K562 (cell line): ENCODE results near the gene RALGAPA2. TPM values are rescaled to one million over a fixed set of nuclear protein-coding genes. Genes with fewer than 3 reads are reported as not detected.

ENCODE experiments used
- ATAC-seq: fragments of 200-7000 bp; cut with Tn5 transposase; 3 replicates; pipeline ENCODE4 v1.9.1; 2020; ENCODE audit warnings: moderate library complexity
- BruUV-seq: library from RNA; stranded (reverse); fragments of 400-500 nt; replicated peaks from 2 replicates; lab custom pipeline; 2021; lab: Mats Ljungman, UMichigan
- CTCF ChIA-PET: fragments of 300-600 bp; formaldehyde crosslinking; extraction: SDS; loops from one replicate; lab custom pipeline; 2021; ENCODE audit warnings: low intra/inter-chr PET ratio; lab: Yijun Ruan, JAX
- POLR2A ChIA-PET: fragments of 300-600, 350-650 bp; sonication (Branson Sonifier 250); formaldehyde crosslinking; extraction: SDS; loops from one replicate; lab custom pipeline; 2021; ENCODE audit warnings: antibody characterized with exemption, inconsistent platforms; lab: Yijun Ruan, JAX
- DNase-seq, 4 experiments: peaks; one replicate each; pipeline versions ENCODE4 v3.0.0 to v3.0.0-alpha.2; 2011 to 2018; ENCODE audit warnings: low spot score in 3 of 4, mixed read lengths in 3 of 4; ENCODE audit errors: extremely low read depth in 1 of 4
- FAIRE-seq: peaks from 2 replicates; lab custom pipeline; 2011; peaks lifted over from hg19 to GRCh38; lab: Jason Lieb, UNC
- H2AFZ ChIP-seq: 2 replicates; pipeline ENCODE4 v1.6.0; 2011; ENCODE audit warnings: low read depth, low read length, control low read depth, inconsistent platforms
- H3K27ac ChIP-seq: fragments of 200-600 bp; 3 replicates; pipeline ENCODE4 v1.8.0; 2011; ENCODE audit warnings: low read depth, mild to moderate bottlenecking, control low read depth, inconsistent platforms, low read length, moderate library complexity, mixed read lengths; ENCODE audit errors: extremely low read depth
- H3K27me3 ChIP-seq, 2 experiments: fragments of 300-600 bp in 1 of 2; 2 replicates in 1 of 2; 3 replicates in 1 of 2; pipeline versions ENCODE4 v1.6.0 to v1.8.0; 2011; ENCODE audit warnings: inconsistent platforms in 2 of 2, low read length in 2 of 2, mild to moderate bottlenecking in 1 of 2, mixed read lengths in 1 of 2, moderate library complexity in 1 of 2; ENCODE audit not compliant: control insufficient read depth in 2 of 2, insufficient read depth in 2 of 2
- H3K36me3 ChIP-seq: fragments of 300-600 bp; 3 replicates; pipeline ENCODE4 v1.8.0; 2011; ENCODE audit warnings: mild to moderate bottlenecking, low read length, inconsistent platforms; ENCODE audit not compliant: control insufficient read depth, insufficient read depth
- H3K4me1 ChIP-seq, 2 experiments: fragments of 200-600 bp in 1 of 2; replicated peaks in 1 of 2; 2 replicates in 1 of 2; 3 replicates in 1 of 2; pipeline versions ENCODE4 v1.5.1 to v1.8.0; 2011; ENCODE audit warnings: inconsistent platforms in 2 of 2, low read length in 2 of 2, mild to moderate bottlenecking in 1 of 2, mixed read lengths in 1 of 2, moderate library complexity in 1 of 2; ENCODE audit not compliant: control insufficient read depth in 2 of 2, insufficient read depth in 2 of 2
- H3K4me2 ChIP-seq: 2 replicates; pipeline ENCODE4 v1.6.1; 2011; ENCODE audit warnings: low read length, control low read depth, inconsistent platforms, mixed read lengths; ENCODE audit not compliant: insufficient read depth
- H3K4me3 ChIP-seq: fragments of 200-600 bp; sonication (generic), shearing (Covaris generic); 2 replicates; pipeline ENCODE4 v1.5.1; 2016; ENCODE audit warnings: control low read depth, inconsistent platforms
- H3K79me2 ChIP-seq: fragments of 200-600 bp; 3 replicates; pipeline ENCODE4 v1.8.0; 2011; ENCODE audit warnings: low read length, inconsistent platforms; ENCODE audit not compliant: control insufficient read depth, insufficient read depth
- H3K9ac ChIP-seq, 2 experiments: 2 replicates each; pipeline versions ENCODE4 v1.6.0 to v1.6.1; 2011; ENCODE audit warnings: low read depth in 2 of 2, low read length in 2 of 2, control low read depth in 1 of 2, inconsistent platforms in 1 of 2, mild to moderate bottlenecking in 1 of 2, mixed read lengths in 1 of 2; ENCODE audit not compliant: insufficient read depth in 1 of 2
- H3K9me1 ChIP-seq: one replicate; pipeline ENCODE4 v1.6.0; 2011; ENCODE audit warnings: inconsistent platforms, mild to moderate bottlenecking, low read length, moderate library complexity; ENCODE audit not compliant: control insufficient read depth, insufficient read depth
- H3K9me3 ChIP-seq: replicated peaks from 2 replicates; pipeline ENCODE4 v1.5.1; 2011; ENCODE audit warnings: low read depth, low read length, inconsistent platforms; ENCODE audit not compliant: control insufficient read depth, insufficient read depth
- H4K20me1 ChIP-seq: replicated peaks from 2 replicates; pipeline ENCODE4 v1.6.1; 2011; ENCODE audit warnings: low read length, inconsistent platforms, mixed read lengths; ENCODE audit not compliant: control insufficient read depth, insufficient read depth
- C11orf30 ChIP-seq: fragments of 450-650 bp; IDR thresholded peaks from 2 replicates; pipeline ENCODE4 v1.6.1; 2016; ENCODE audit warnings: low read depth, mild to moderate bottlenecking
- CBFB ChIP-seq: sonication (generic); formaldehyde crosslinking; IDR thresholded peaks from 2 replicates; pipeline ENCODE4 v1.4.0; 2020; ENCODE audit warnings: mild to moderate bottlenecking, missing genetic modification reagents
- ESRRA ChIP-seq: fragments of 450-650 bp; IDR thresholded peaks from 2 replicates; pipeline ENCODE4 v1.6.1; 2014; ENCODE audit warnings: low read depth, mild to moderate bottlenecking, moderate library complexity, borderline replicate concordance
- MYC ChIP-seq, 2 experiments: fragments of 250-450 bp in 1 of 2; sonication (Bioruptor Pico) in 1 of 2; IDR thresholded peaks; 2 replicates each; pipeline versions ENCODE4 v1.5.1 to v1.6.1; 2012 to 2021; ENCODE audit warnings: low read depth in 2 of 2, borderline replicate concordance in 1 of 2, improper control_type of control experiment in 1 of 2, low read length in 1 of 2, mild to moderate bottlenecking in 1 of 2, moderate library complexity in 1 of 2
- NCOA1 ChIP-seq: fragments of 450-650 bp; IDR thresholded peaks from 2 replicates; pipeline ENCODE4 v1.6.1; 2016; ENCODE audit warnings: low read depth
- NR4A1 ChIP-seq, 2 experiments: fragments of 250-450 bp in 1 of 2; fragments of 450-650 bp in 1 of 2; sonication (Bioruptor Pico) in 1 of 2; IDR thresholded peaks; 2 replicates each; pipeline versions ENCODE4 v1.4.0 to v1.6.1; 2016 to 2020; ENCODE audit warnings: mild to moderate bottlenecking in 2 of 2, missing compliant biosample characterization in 1 of 2, missing genetic modification characterization in 1 of 2, moderate library complexity in 1 of 2
- PCBP2 ChIP-seq: fragments of 200-400 bp; formaldehyde crosslinking; IDR thresholded peaks from 2 replicates; pipeline ENCODE4 v1.6.1; 2018; ENCODE audit warnings: low read length, low read depth, mild to moderate bottlenecking, moderate library complexity; ENCODE audit not compliant: poor library complexity, severe bottlenecking
- PRMT5 ChIP-seq: sonication (generic); formaldehyde crosslinking; IDR thresholded peaks from 2 replicates; pipeline ENCODE4 v1.5.0; 2020; ENCODE audit warnings: missing genetic modification reagents
- STAT5A ChIP-seq: IDR thresholded peaks from 2 replicates; pipeline ENCODE4 v1.6.1; 2012; ENCODE audit warnings: low read length, inconsistent platforms, borderline replicate concordance
- ZBTB8A ChIP-seq: fragments of 450-650 bp; IDR thresholded peaks from 2 replicates; pipeline ENCODE4 v1.6.1; 2018; ENCODE audit warnings: mild to moderate bottlenecking, moderate library complexity; ENCODE audit not compliant: partially characterized antibody
- ZC3H11A ChIP-seq: IDR thresholded peaks from 2 replicates; pipeline ENCODE4 v1.6.1; 2012; ENCODE audit warnings: low read depth, low read length, improper control_type of control experiment
- ZNF143 ChIP-seq: sonication (generic); formaldehyde crosslinking; IDR thresholded peaks from 2 replicates; pipeline ENCODE4 v1.9.0; 2022; ENCODE audit warnings: mild to moderate bottlenecking, missing genetic modification reagents
- ZNF197 ChIP-seq: fragments of 200-800 bp; sonication (Bioruptor generic); IDR thresholded peaks from 2 replicates; pipeline ENCODE4 v1.6.1; 2016; ENCODE audit warnings: low read depth, missing genetic modification characterization, missing compliant biosample characterization
- ZNF583 ChIP-seq: fragments of 250-450 bp; sonication (Bioruptor Pico); IDR thresholded peaks from 2 replicates; pipeline ENCODE4 v1.4.0; 2020
- ZNF586 ChIP-seq: fragments of 450-650 bp; formaldehyde crosslinking; conservative IDR thresholded peaks from 2 replicates; pipeline ENCODE4 v1.4.0; 2020; ENCODE audit warnings: mild to moderate bottlenecking, moderate library complexity
- WGBS: fragments of 100-300 bp; shearing (Covaris generic); methylation state at CpG from one replicate; pipeline ENCODE4 v1.1.6; 2016; ENCODE audit warnings: low coverage, mixed read lengths; ENCODE audit not compliant: insufficient coverage; ENCODE audit errors: missing lambda C conversion rate; 5-methylcytosine and 5-hydroxymethylcytosine counted together
- in situ Hi-C: fragments of 300-500 bp; cut with MboI; formaldehyde crosslinking; loops from 4 replicates; pipeline ENCODE4 v1.15.0; 2018; ENCODE audit warnings: inconsistent platforms, mixed read lengths
- intact Hi-C: fragments of 100-400 bp; cut with micrococcal nuclease; formaldehyde crosslinking; loops from 2 replicates; pipeline ENCODE4 v1.14.2; 2022
- polyA plus RNA-seq, 8 experiments: library from polyadenylated mRNA; depleted of rRNA in 4 of 8; stranded (reverse) in 5 of 8; unstranded in 3 of 8; fragments of >200 nt; fragmentation: Nextera tagmentation in 2 of 8; fragmentation: Illumina TruSeq in 1 of 8; extraction: Ambion mirVana in 2 of 8; extraction: Trizol in 1 of 8; gene quantifications; 2 replicates each; pipeline versions ENCODE4 v1.2.1 to v1.2.3, GENCODE V29; 2011 to 2014; ENCODE audit warnings: inconsistent platforms in 1 of 8, missing spikeins in 1 of 8
- total RNA-seq, 7 experiments: library from RNA; depleted of rRNA in 6 of 7; stranded (reverse); fragments of >200 nt in 6 of 7; fragmentation: Illumina TruSeq in 2 of 7; extraction: Trizol in 2 of 7; gene quantifications; 2 replicates each; pipeline versions ENCODE4 v1.2.1 to v1.2.3, GENCODE V29; 2011 to 2021; ENCODE audit warnings: low replicate concordance in 1 of 7
- TF ChIP-seq, protein P1 (sequence below): IDR thresholded peaks from 2 replicates; pipeline ENCODE4 v1.6.1; 2016; ENCODE audit warnings: missing genetic modification characterization, missing compliant biosample characterization
- TF ChIP-seq, protein P2 (sequence below), 2 experiments: fragments of 450-650 bp in 1 of 2; sonication (generic) in 1 of 2; formaldehyde crosslinking in 1 of 2; IDR thresholded peaks in 1 of 2; conservative IDR thresholded peaks in 1 of 2; 2 replicates each; pipeline versions ENCODE4 v1.6.1 to v1.8.1; 2016 to 2023; ENCODE audit warnings: mild to moderate bottlenecking in 2 of 2, moderate library complexity in 2 of 2, inconsistent platforms in 1 of 2, missing genetic modification reagents in 1 of 2
- TF ChIP-seq, protein P3 (sequence below): sonication (generic); formaldehyde crosslinking; IDR thresholded peaks from 2 replicates; pipeline ENCODE4 v1.8.0; 2022; ENCODE audit warnings: missing genetic modification reagents, mild to moderate bottlenecking, borderline replicate concordance

Gene RALGAPA2
- total and polyA plus RNA-seq, 9 of the 15 experiments (the other 6 are each of a cell fraction or from before 2014, with no cell fraction given): 0.35 to 2.7 (median 1.4) TPM

DNA sequence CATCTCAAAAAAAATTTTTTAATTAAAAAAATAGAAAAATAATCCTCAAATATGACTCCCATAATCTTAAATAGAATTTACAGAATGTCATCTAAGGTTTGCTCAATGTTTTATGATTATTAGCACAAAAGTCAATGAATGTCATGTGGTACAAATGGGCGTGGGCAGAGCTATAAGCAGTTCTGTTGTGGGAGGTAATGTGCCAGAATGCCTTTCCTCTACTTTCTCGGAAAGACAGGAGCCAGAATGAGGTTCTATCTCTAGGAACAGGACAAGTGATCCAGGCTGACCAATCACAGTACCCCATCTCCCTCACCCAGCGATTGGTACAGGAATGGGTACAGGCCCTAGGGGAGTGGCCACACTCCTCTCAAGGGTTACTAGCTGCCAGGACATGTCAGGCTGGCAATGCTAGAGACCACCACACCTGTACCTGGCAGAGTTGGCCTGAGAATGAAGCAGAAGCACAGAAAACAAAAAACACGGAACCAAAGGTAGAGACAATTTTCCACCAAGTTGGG is 15.1 kb downstream of the RALGAPA2 start:
- intact Hi-C loops (no loop called here), in situ Hi-C loops (no loop called here)
- ATAC-seq (no peak), FAIRE-seq (no peak), DNase-seq (no peak)
- no peaks in the 10 kb centered on the region for H3K36me3 ChIP-seq
- ChIA-PET POLR2A (interaction anchor here (1.4 kb wide), 1 partner anchor 16 kb away, joined by 3 read pairs; no protein-coding TSS in a partner anchor), CTCF (no interaction called here)
- no peak overlapping the region for H3K4me2 ChIP-seq
- no peaks in the 10 kb centered on the region for H3K4me1 ChIP-seq
- 0% methylated on average over 3 of the region's 4 CpGs for WGBS
- TF ChIP-seq, protein P1, sequence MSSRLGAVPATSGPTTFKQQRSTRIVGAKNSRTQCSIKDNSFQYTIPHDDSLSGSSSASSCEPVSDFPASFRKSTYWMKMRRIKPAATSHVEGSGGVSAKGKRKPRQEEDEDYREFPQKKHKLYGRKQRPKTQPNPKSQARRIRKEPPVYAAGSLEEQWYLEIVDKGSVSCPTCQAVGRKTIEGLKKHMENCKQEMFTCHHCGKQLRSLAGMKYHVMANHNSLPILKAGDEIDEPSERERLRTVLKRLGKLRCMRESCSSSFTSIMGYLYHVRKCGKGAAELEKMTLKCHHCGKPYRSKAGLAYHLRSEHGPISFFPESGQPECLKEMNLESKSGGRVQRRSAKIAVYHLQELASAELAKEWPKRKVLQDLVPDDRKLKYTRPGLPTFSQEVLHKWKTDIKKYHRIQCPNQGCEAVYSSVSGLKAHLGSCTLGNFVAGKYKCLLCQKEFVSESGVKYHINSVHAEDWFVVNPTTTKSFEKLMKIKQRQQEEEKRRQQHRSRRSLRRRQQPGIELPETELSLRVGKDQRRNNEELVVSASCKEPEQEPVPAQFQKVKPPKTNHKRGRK (tag): no peak
- no peak for TF ChIP-seq PCBP2
- no peak for TF ChIP-seq ESRRA
- no peak for TF ChIP-seq NCOA1
- no peak for TF ChIP-seq ZNF143 (CRISPR knock-in tag)
- TF ChIP-seq, protein P2, sequence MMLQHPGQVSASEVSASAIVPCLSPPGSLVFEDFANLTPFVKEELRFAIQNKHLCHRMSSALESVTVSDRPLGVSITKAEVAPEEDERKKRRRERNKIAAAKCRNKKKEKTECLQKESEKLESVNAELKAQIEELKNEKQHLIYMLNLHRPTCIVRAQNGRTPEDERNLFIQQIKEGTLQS (IDR thresholded peaks at IDR 0.05): no peak
- TF ChIP-seq, protein P2 (CRISPR knock-in tag; conservative IDR thresholded peaks at IDR 0.05): no peak
- no peak for TF ChIP-seq ZNF586
- TF ChIP-seq PRMT5 (CRISPR knock-in tag): no peak
- TF ChIP-seq STAT5A: no peak
- TF ChIP-seq NR4A1 (CRISPR knock-in tag; IDR thresholded peaks at IDR 0.05): no peak
- no peak for TF ChIP-seq NR4A1 (tag; IDR thresholded peaks at IDR 0.05)
- TF ChIP-seq C11orf30: no peak
- no peak for TF ChIP-seq ZC3H11A
- TF ChIP-seq CBFB (CRISPR knock-in tag): no peak
- TF ChIP-seq ZBTB8A: no peak
- no peak for TF ChIP-seq ZNF583
- no peak for TF ChIP-seq MYC (IDR thresholded peaks at IDR 0.05; ENCODE audit: low read depth, low read length)
- TF ChIP-seq MYC (CRISPR knock-in tag; IDR thresholded peaks at IDR 0.05; ENCODE audit: borderline replicate concordance, low read depth): no peak
- TF ChIP-seq ZNF197 (CRISPR knock-in tag): no peak
- TF ChIP-seq, protein P3, sequence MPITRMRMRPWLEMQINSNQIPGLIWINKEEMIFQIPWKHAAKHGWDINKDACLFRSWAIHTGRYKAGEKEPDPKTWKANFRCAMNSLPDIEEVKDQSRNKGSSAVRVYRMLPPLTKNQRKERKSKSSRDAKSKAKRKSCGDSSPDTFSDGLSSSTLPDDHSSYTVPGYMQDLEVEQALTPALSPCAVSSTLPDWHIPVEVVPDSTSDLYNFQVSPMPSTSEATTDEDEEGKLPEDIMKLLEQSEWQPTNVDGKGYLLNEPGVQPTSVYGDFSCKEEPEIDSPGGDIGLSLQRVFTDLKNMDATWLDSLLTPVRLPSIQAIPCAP (CRISPR knock-in tag): no peak
- H3K4me3 ChIP-seq: no peak overlapping the region
- no peak overlapping the region for H3K27ac ChIP-seq
- no peaks in the 10 kb centered on the region for H3K9me1 ChIP-seq
- H3K79me2 ChIP-seq: no peaks in the 10 kb centered on the region
- BruUV-seq: no TSS peak
- H3K9me3 ChIP-seq: no peaks in the 10 kb centered on the region
- no peak overlapping the region for H3K9ac ChIP-seq
- H2AFZ ChIP-seq: no peak overlapping the region
- no peaks in the 10 kb centered on the region; a peak in 1 of 5 replicates for H3K27me3 ChIP-seq
- no peaks in the 10 kb centered on the region for H4K20me1 ChIP-seq
